Thyroid gland (tissue), 4 donors: ENCODE data around the gene TSPAN15. TPM values are rescaled to one million over a fixed set of nuclear protein-coding genes. Genes with fewer than 3 reads are reported as not detected.

ENCODE experiments used
- DNase-seq, 2 donors: peaks; one replicate each; pipeline ENCODE4 v3.0.0-alpha.2; 2019
- H3K27ac ChIP-seq, 3 donors: fragments of 200-600 bp; sonication (generic); 1 replicate in 2 of 3; 2 replicates in 1 of 3; pipeline ENCODE4 v1.5.1; 2016 to 2019; ENCODE audit warnings: mild to moderate bottlenecking in 1 of 3, moderate library complexity in 1 of 3
- H3K27me3 ChIP-seq: fragments of 200-600 bp; sonication (generic); one replicate; pipeline ENCODE4 v1.5.1; 2019
- H3K36me3 ChIP-seq, 2 donors: fragments of 200-600 bp; sonication (generic); one replicate each; pipeline ENCODE4 v1.5.1; 2016 to 2019
- H3K4me1 ChIP-seq, 2 donors: fragments of 200-600 bp; sonication (generic); one replicate each; pipeline ENCODE4 v1.5.1; 2017 to 2019
- H3K4me3 ChIP-seq, 3 donors: fragments of 200-600 bp; sonication (generic); replicated peaks in 1 of 3; 1 replicate in 2 of 3; 2 replicates in 1 of 3; pipeline ENCODE4 v1.5.1; 2016; ENCODE audit warnings: mild to moderate bottlenecking in 1 of 3
- H3K9me3 ChIP-seq: fragments of 200-600 bp; sonication (generic); one replicate; pipeline ENCODE4 v1.5.1; 2017
- CTCF ChIP-seq, 6 experiments: fragments of 200-600 bp in 3 of 6; fragments of 450-650 bp in 3 of 6; sonication (generic) in 3 of 6; IDR thresholded peaks; one replicate each; pipeline ENCODE4 v1.5.1; 2016 to 2019; ENCODE audit warnings: antibody characterized with exemption in 6 of 6, mild to moderate bottlenecking in 2 of 6, inconsistent platforms in 1 of 6, moderate library complexity in 1 of 6
- POLR2A ChIP-seq, 2 donors: fragments of 450-650 bp; IDR thresholded peaks; one replicate each; pipeline ENCODE4 v1.6.1; 2017; ENCODE audit warnings: antibody characterized with exemption in 2 of 2, mild to moderate bottlenecking in 2 of 2, moderate library complexity in 1 of 2
- WGBS, 2 donors: methylation state at CpG; one replicate each; pipeline ENCODE4 v1.1.5; 2017; 5-methylcytosine and 5-hydroxymethylcytosine counted together
- intact Hi-C: fragments of 100-400 bp; cut with DNase I; formaldehyde crosslinking; loops from one replicate; pipeline ENCODE4 v1.15.1; 2023
- total RNA-seq, 4 donors: library from RNA; depleted of rRNA; stranded (reverse); fragments of >200 nt; gene quantifications; one replicate each; pipeline ENCODE4 v1.2.3, GENCODE V29; 2016

The TSPAN15 gene
- total RNA-seq, 4 donors from 2014 or later = 9.0 to 23.1 (median 17.2) TPM

GRCh38 chr10:69467928-69468750, 16.9 kb downstream of the TSPAN15 start:
- H3K4me3 ChIP-seq = no peak overlapping the region
- DNase-seq = no peak
- peaks cover 16 to 19% of the 10 kb centered on the region in 2 donors for H3K4me1 ChIP-seq
- no peaks in the 10 kb centered on the region for H3K27me3 ChIP-seq
- no peak for TF ChIP-seq POLR2A (IDR thresholded peaks at IDR 0.05)
- no peak for TF ChIP-seq CTCF (IDR thresholded peaks at IDR 0.05)
- H3K36me3 ChIP-seq = no peaks in the 10 kb centered on the region
- H3K27ac ChIP-seq = peak overlapping the region in 2 of 3 donors; percentile 28 to 35
- H3K9me3 ChIP-seq = no peaks in the 10 kb centered on the region
- 67 to 69% methylated on average over 13 of the region's 13 CpGs for WGBS, 2 donors
- intact Hi-C loops = no loop called here

GRCh38 chr10:69468751-69469089, 17.5 kb downstream of the TSPAN15 start:
- no peak for TF ChIP-seq POLR2A (IDR thresholded peaks at IDR 0.05)
- no peak for TF ChIP-seq CTCF (IDR thresholded peaks at IDR 0.05)
- Histone ChIP-seq H3K36me3 (no peaks in the 10 kb centered on the region), H3K27ac (peak overlapping the region in 2 of 3 donors; percentile 28 to 35), H3K4me3 (no peak overlapping the region), H3K27me3 (no peaks in the 10 kb centered on the region), H3K4me1 (peaks cover 18 to 25% of the 10 kb centered on the region in 2 donors), H3K9me3 (no peaks in the 10 kb centered on the region)
- no peak for DNase-seq
- intact Hi-C loops = no loop called here
- 81 to 84% methylated on average over 5 of the region's 5 CpGs for WGBS, 2 donors

GRCh38 chr10:69469976-69470375, 18.7 kb downstream of the TSPAN15 start:
- peaks cover 22 to 29% of the 10 kb centered on the region in 2 donors for H3K4me1 ChIP-seq
- no peaks in the 10 kb centered on the region for H3K9me3 ChIP-seq
- H3K27me3 ChIP-seq = no peaks in the 10 kb centered on the region
- no peak overlapping the region for H3K4me3 ChIP-seq
- TF ChIP-seq CTCF (IDR thresholded peaks at IDR 0.05) (no peak), POLR2A (IDR thresholded peaks at IDR 0.05) (no peak)
- no peak overlapping the region for H3K27ac ChIP-seq
- WGBS, 2 donors = 71 to 93% methylated on average over 1 of the region's 1 CpG
- no peak for DNase-seq
- no peaks in the 10 kb centered on the region for H3K36me3 ChIP-seq
- intact Hi-C loops = no loop called here

- TF ChIP-seq POLR2A (IDR thresholded peaks at IDR 0.05) (no peak), CTCF (IDR thresholded peaks at IDR 0.05) (no peak)
- intact Hi-C loops = no loop called here
- no peak for DNase-seq
- Histone ChIP-seq H3K9me3 (no peaks in the 10 kb centered on the region), H3K27ac (no peak overlapping the region), H3K4me1 (peaks cover 22 to 33% of the 10 kb centered on the region in 2 donors), H3K36me3 (no peaks in the 10 kb centered on the region), H3K27me3 (no peaks in the 10 kb centered on the region), H3K4me3 (no peak overlapping the region)
- 77 to 82% methylated on average over 8 of the region's 8 CpGs for WGBS, 2 donors
Measured at GRCh38 chr10:69470463-69471384, 19.5 kb downstream of the TSPAN15 start.
